OCI-LY3 (cell line): ENCODE results near the gene TM4SF5.

ENCODE experiments used
- H2AFZ ChIP-seq: fragments of 200-600, 300-600 bp; shearing (Covaris generic); 2 replicates; pipeline ENCODE4 v1.6.0; 2014; ENCODE audit warnings: antibody characterized with exemption, low read depth, low read length
- H3K27ac ChIP-seq: fragments of 200-600, 300-600 bp; sonication (generic); 2 replicates; pipeline ENCODE4 v1.5.1; 2014; ENCODE audit warnings: mild to moderate bottlenecking, low read length, moderate library complexity, mixed read lengths
- H3K27me3 ChIP-seq: fragments of 200-600, 300-600 bp; sonication (generic); 2 replicates; pipeline ENCODE4 v1.6.1; 2014; ENCODE audit warnings: low read depth, low read length, mixed read lengths
- H3K36me3 ChIP-seq: fragments of 200-600, 300-600 bp; sonication (generic); replicated peaks from 2 replicates; pipeline ENCODE3; 2014; ENCODE audit warnings: low read depth, low read length, mixed read lengths
- H3K4me1 ChIP-seq: fragments of 300-600, 200-600 bp; sonication (generic); 2 replicates; pipeline ENCODE4 v1.6.1; 2014; ENCODE audit warnings: low read length, mixed read lengths
- H3K4me2 ChIP-seq: fragments of 200-600, 300-600 bp; sonication (generic); 2 replicates; pipeline ENCODE4 v1.6.1; 2014; ENCODE audit warnings: low read length, mixed read lengths
- H3K4me3 ChIP-seq: fragments of 300-600, 200-600 bp; sonication (generic); 2 replicates; pipeline ENCODE4 v1.5.1; 2014; ENCODE audit warnings: antibody characterized with exemption, mild to moderate bottlenecking, low read length, moderate library complexity
- H3K79me2 ChIP-seq: fragments of 300-600, 200-600 bp; shearing (Covaris generic); 2 replicates; pipeline ENCODE4 v1.6.1; 2014; ENCODE audit warnings: mild to moderate bottlenecking, low read length, mixed read lengths
- H3K9ac ChIP-seq: fragments of 300-600, 200-600 bp; shearing (Covaris generic); 2 replicates; pipeline ENCODE4 v1.6.0; 2014; ENCODE audit warnings: mild to moderate bottlenecking, low read length, moderate library complexity
- H3K9me3 ChIP-seq: fragments of 200-600, 300-600 bp; shearing (Covaris generic); 2 replicates; pipeline ENCODE4 v1.6.1; 2014; ENCODE audit warnings: low read length, mixed read lengths; ENCODE audit not compliant: insufficient read depth
- H4K20me1 ChIP-seq: fragments of 200-600, 300-600 bp; sonication (generic); 2 replicates; pipeline ENCODE4 v1.6.1; 2016; ENCODE audit warnings: low read length, mixed read lengths; ENCODE audit not compliant: insufficient read depth
- EZH2phosphoT487 ChIP-seq: fragments of 200-600 bp; shearing (Covaris generic); IDR thresholded peaks from 2 replicates; pipeline ENCODE4 v1.6.1; 2018; ENCODE audit warnings: antibody characterized with exemption, mixed run types, low read depth
- TF ChIP-seq, protein P1 (sequence below): fragments of 200-600, 300-600 bp; sonication (generic); IDR thresholded peaks from 2 replicates; pipeline ENCODE4 v1.5.1; 2014; ENCODE audit warnings: antibody characterized with exemption, low read length, low read depth

TM4SF5 gene

DNA sequence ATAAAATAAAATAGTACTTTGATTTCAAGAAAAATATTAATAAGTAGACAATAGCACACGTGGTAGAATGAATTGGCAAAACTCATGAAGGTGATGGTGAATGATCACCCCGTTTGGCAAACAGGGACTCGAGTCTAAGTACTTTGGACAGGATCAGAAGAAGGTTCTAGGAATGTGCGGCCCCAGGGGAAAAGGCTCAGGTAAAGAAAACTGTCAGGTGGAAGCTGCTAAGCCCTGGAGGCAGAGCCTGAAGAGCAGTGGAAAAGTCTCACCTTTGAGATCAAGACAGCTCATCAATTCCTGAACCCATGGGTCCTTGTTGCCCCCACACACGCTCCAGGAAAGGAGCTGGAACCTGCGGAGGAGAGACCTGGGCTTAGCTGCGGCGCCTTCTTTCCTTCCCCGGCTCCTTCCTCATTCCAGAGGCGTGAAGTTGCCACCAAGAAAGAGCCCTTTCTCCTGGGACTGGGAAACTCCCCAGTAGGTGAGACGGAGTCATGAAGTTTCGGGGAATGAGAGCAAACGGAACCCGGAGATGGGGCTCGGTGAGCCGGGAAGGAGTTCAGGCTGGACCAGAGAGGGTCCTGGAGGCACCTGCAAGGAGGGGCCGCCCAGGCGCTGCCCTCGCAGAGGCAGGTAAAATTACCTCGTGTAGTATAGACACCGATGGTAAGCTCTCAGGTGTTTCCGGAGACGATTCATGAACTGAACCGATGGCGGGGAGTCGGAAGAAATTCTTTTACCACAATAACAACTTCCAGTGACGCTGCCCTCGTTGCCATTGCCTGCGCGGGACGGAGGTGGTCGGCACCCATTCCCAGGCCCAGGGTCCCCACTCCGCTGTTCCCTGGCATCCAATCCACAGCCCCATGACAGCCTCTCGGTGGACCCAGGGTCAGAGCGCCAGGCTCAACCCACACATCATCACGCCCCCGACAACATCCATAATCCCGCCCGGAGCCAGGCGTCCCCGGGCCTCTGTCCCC is 33.3 kb upstream of the TM4SF5 start:
- H4K20me1 ChIP-seq: no peaks in the 10 kb centered on the region
- peak overlapping the region; percentile 74 for H3K4me2 ChIP-seq
- H3K36me3 ChIP-seq: peaks cover 3% of the 10 kb centered on the region
- peaks cover 24% of the 10 kb centered on the region for H3K27me3 ChIP-seq
- peak overlapping the region; percentile 88 for H3K4me3 ChIP-seq
- peak overlapping the region; percentile 67 for H3K9ac ChIP-seq
- TF ChIP-seq, protein P1, sequence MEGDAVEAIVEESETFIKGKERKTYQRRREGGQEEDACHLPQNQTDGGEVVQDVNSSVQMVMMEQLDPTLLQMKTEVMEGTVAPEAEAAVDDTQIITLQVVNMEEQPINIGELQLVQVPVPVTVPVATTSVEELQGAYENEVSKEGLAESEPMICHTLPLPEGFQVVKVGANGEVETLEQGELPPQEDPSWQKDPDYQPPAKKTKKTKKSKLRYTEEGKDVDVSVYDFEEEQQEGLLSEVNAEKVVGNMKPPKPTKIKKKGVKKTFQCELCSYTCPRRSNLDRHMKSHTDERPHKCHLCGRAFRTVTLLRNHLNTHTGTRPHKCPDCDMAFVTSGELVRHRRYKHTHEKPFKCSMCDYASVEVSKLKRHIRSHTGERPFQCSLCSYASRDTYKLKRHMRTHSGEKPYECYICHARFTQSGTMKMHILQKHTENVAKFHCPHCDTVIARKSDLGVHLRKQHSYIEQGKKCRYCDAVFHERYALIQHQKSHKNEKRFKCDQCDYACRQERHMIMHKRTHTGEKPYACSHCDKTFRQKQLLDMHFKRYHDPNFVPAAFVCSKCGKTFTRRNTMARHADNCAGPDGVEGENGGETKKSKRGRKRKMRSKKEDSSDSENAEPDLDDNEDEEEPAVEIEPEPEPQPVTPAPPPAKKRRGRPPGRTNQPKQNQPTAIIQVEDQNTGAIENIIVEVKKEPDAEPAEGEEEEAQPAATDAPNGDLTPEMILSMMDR: no peak
- no peak for TF ChIP-seq EZH2phosphoT487
- H3K4me1 ChIP-seq: peaks cover 21% of the 10 kb centered on the region
- H3K79me2 ChIP-seq: no peaks in the 10 kb centered on the region
- H3K27ac ChIP-seq: no peak overlapping the region
- H3K9me3 ChIP-seq: no peaks in the 10 kb centered on the region
- no peak overlapping the region for H2AFZ ChIP-seq

DNA sequence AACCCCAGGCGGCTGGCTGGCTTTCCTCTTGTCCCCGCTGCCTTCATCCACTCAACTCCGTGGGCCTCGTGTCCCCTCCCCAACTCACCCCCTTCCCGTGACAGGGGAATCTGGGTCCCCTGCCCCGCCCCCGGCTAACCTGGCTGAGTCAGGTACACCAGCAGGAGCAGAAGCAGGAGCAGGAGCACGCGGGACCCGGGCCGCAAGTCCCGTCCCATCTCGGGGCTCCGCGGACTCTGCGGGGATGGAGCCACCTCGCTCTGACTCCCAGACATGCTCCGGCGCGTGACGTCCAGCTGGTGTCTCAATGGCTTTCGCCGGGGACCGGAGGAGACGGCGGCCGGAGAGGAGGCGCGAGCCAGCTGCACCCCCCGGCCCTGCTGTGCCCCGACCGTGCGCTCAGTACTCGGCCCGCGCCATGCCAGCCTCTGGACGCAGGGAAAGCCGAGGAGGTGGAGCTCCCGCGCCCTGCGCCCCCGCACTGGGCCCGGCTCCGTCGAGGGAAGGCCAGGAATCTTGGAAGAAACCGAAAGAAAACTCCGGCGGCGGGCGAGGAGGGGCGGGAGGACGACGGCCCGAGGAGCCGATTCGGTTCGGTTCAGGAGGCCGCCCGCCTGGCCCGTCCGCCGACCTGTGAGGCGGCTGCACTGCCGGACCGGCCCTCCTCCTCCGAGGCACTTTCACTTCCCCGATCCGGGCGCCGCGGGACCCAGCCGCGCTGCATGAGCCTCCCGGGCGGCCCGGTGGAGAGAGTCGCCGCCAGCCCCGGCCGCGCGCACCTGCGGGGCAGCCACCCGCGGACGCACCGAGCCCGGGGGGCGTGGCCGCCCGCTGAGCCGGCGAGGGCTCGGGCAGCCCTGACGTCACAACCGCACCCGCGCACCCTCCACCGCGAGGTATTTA is 32.3 kb upstream of the TM4SF5 start, which contains the start of the genes CXCL16 and ZMYND15:
TSS of gene CXCL16 (minus strand) at position 807 of the 903 bp plus-strand sequence. CDS start at position 218, 589 bp downstream.
TSS of gene ZMYND15 (plus strand) at position 712 of the 903 bp plus-strand sequence. CDS start 716 bp downstream, outside the sequence.
- Histone ChIP-seq H3K4me1 (peaks cover 11% of the 10 kb centered on the region; the same call in 1 of the 2 replicates), H3K27ac (no peak within 1 kb of the TSS), H2AFZ (peak within 1 kb of the TSS; percentile 79)

DNA sequence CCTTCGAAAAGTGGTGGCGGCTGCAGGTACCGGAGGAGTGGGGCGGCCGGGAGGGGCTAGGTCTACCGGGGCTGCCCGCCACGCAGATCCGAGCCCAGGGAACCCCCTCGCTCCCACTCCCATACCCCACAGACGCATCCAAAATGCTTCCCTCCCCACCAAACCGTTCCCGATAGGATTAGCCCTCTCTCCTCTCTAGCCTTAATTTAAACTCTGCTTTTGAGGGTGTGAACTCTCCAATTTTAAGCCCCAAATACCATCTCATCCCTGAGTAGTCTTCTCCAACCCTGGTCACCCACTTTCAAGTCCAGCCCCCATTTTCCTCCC is 31.7 kb upstream of the TM4SF5 start:
- H3K4me1 ChIP-seq: peaks cover 10% of the 10 kb centered on the region; the same call in 1 of the 2 replicates
- H3K79me2 ChIP-seq: no peaks in the 10 kb centered on the region
- no peaks in the 10 kb centered on the region for H4K20me1 ChIP-seq
- H2AFZ ChIP-seq: peak overlapping the region; percentile 66; the same call in 1 of the 2 replicates
- no peaks in the 10 kb centered on the region for H3K36me3 ChIP-seq
- peak overlapping the region; percentile 67; the same call in 1 of the 2 replicates for H3K9ac ChIP-seq
- peak overlapping the region; percentile 88 for H3K4me3 ChIP-seq
- H3K27ac ChIP-seq: no peak overlapping the region
- peaks cover 24% of the 10 kb centered on the region for H3K27me3 ChIP-seq
- no peaks in the 10 kb centered on the region for H3K9me3 ChIP-seq
- H3K4me2 ChIP-seq: peak overlapping the region; percentile 74
- no peak for TF ChIP-seq EZH2phosphoT487
- TF ChIP-seq, protein P1: no peak

More for the DNA sequence above, 32.3 kb upstream of the TM4SF5 start, which contains the start of the genes CXCL16 and ZMYND15:
- H3K4me2 ChIP-seq: peak within 1 kb of the TSS; percentile 74
- peaks cover 24% of the 10 kb centered on the region for H3K27me3 ChIP-seq
- H3K79me2 ChIP-seq: no peaks in the 10 kb centered on the region
- H3K36me3 ChIP-seq: peaks cover 1% of the 10 kb centered on the region
- H3K9me3 ChIP-seq: no peaks in the 10 kb centered on the region
- H4K20me1 ChIP-seq: no peaks in the 10 kb centered on the region
- peak within 1 kb of the TSS; percentile 88 for H3K4me3 ChIP-seq
- TF ChIP-seq, protein P1: no peak
- no peak for TF ChIP-seq EZH2phosphoT487
- peak within 1 kb of the TSS; percentile 67 for H3K9ac ChIP-seq
